ENCODE measurements around the gene TOP1. TPM values are rescaled to one million over a fixed set of nuclear protein-coding genes. Genes with fewer than 3 reads are reported as not detected.
A peak's percentile ranks its signal among the peaks of the same experiment; 100 is the strongest.
"Not testable (repeated sequence)": the region's sequence is repeated elsewhere in the genome, so short reads cannot be mapped to it uniquely, and the experiment has no call there.

The TOP1 gene
- total RNA-seq, 8 experiments from 2014 or later: 20.6 to 99.6 (median 34.0) TPM

- in situ Hi-C loops (cut with MboI; ENCODE audit: low pct_unique_long_range_greater_than_20kb in 2 of 9, low sequenced_read_pairs in 9 of 9, unreplicated experiment in 9 of 9): loop anchor here in 5 of 9 experiments (25.0 kb wide), 2 partner anchors 95 to 345 kb away; partner anchors contain the start of gene LPIN3 (in 4 of the 5)
- Histone ChIP-seq H3K27ac (no peak overlapping the region), H3K4me1 (replicated peaks in 1 of 2) (peaks cover 0 to 2% of the 10 kb centered on the region in 2 donors), H3K4me3 (no peak overlapping the region)
- ATAC-seq (replicated peaks in 6 of 8): no peak
- 73 to 100% (median 96%) methylated on average over 1 to 2 of the region's 2 CpGs; no CpG with 5 or more reads in 1 of the 10 experiments for WGBS, 10 experiments
These were observed 36.1 kb upstream of the TOP1 start for GRCh38 chr20:40992349-40993113.

DNA sequence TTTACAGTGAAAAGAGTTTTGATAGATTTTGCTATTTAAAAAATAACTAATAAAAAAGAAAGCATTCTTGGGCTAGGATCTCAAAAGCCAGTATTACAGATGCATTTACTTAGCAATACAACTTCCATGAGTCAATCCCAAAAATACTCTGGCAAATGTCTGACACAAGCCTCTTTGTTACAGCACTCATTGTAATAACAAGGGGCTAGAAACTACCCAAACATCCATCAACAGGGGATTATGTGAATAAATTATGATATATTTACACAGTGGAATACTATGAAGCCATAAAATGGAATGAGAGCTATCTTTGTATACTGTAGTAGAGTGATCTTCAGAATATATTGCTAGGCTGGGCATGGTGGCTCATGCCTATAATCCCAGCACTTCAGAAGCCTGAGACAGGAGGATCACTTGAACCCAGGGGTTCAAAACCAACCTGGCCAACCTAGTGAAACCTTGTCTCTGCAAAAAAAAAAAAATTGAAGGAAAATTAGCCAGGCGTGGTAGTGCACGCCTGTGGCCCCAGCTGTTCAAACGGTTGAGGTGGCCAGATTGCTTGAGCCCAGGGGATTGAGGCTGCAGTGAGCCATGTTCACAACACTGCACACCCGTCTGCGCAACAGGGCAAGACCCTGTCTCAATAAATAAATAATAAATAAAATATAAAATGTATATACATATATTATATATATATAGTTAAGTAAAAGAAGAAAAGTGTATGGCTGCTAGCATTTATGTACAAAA, 34.7 kb upstream of the TOP1 start:
- Histone ChIP-seq H3K27ac (no peak overlapping the region), H3K4me1 (replicated peaks in 1 of 2) (peaks cover 0 to 2% of the 10 kb centered on the region in 2 donors), H3K4me3 (no peak overlapping the region)
- 61 to 100% (median 92%) methylated on average over 1 to 4 of the region's 5 CpGs; no CpG with 5 or more reads in 3 of the 10 experiments for WGBS, 10 experiments
- no peak for ATAC-seq (replicated peaks in 6 of 8)
- in situ Hi-C loops (cut with MboI; ENCODE audit: low pct_unique_long_range_greater_than_20kb in 2 of 9, low sequenced_read_pairs in 9 of 9, unreplicated experiment in 9 of 9): loop anchor here in 5 of 9 experiments (25.0 kb wide), 2 partner anchors 93 to 343 kb away; partner anchors contain the start of gene LPIN3 (in 4 of the 5)

- H3K27ac ChIP-seq: no peak overlapping the region
- H3K4me3 ChIP-seq: no peak overlapping the region
- no peaks in the 10 kb centered on the region for H3K4me1 ChIP-seq (replicated peaks in 1 of 2)
- in situ Hi-C loops (cut with MboI; ENCODE audit: low pct_unique_long_range_greater_than_20kb in 2 of 9, low sequenced_read_pairs in 9 of 9, unreplicated experiment in 9 of 9): loop anchor here in 5 of 9 experiments (25.0 kb wide), 2 partner anchors 91 to 341 kb away; partner anchors contain the start of gene LPIN3 (in 4 of the 5)
- ATAC-seq (replicated peaks in 6 of 8): no peak
- 60 to 100% (median 84%) methylated on average over 1 of the region's 1 CpG; no CpG with 5 or more reads in 2 of the 10 experiments for WGBS, 10 experiments
These were observed 32.3 kb upstream of the TOP1 start for GRCh38 chr20:40996326-40996725.

DNA sequence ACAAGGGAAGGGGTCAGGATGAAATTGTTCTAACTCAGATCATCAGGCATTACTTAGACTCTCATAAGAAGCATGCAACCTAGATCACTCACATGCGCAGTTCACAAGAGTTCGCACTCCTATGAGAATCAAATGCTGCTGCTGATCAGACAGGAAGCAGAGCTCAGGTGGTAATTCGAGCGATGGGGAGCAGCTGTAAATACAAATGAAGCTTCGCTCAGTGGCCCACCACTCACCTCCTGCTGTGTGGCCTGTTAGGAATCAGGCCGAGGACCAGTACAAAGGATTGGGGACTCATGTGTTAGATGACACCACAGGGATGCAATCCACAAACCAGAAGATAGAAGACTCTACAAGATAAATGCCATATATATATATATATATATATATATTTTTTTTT, 31.5 kb upstream of the TOP1 start:
- Histone ChIP-seq H3K27ac (no peak overlapping the region), H3K4me1 (replicated peaks in 1 of 2) (no peaks in the 10 kb centered on the region), H3K4me3 (no peak overlapping the region)
- 47 to 90% (median 72%) methylated on average over 2 to 5 of the region's 6 CpGs; no CpG with 5 or more reads in 3 of the 10 experiments for WGBS, 10 experiments
- no peak for ATAC-seq (replicated peaks in 6 of 8)
- in situ Hi-C loops (cut with MboI; ENCODE audit: low pct_unique_long_range_greater_than_20kb in 2 of 9, low sequenced_read_pairs in 9 of 9, unreplicated experiment in 9 of 9): loop anchor here in 5 of 9 experiments (25.0 kb wide), 2 partner anchors 90 to 340 kb away; partner anchors contain the start of gene LPIN3 (in 4 of the 5)

DNA sequence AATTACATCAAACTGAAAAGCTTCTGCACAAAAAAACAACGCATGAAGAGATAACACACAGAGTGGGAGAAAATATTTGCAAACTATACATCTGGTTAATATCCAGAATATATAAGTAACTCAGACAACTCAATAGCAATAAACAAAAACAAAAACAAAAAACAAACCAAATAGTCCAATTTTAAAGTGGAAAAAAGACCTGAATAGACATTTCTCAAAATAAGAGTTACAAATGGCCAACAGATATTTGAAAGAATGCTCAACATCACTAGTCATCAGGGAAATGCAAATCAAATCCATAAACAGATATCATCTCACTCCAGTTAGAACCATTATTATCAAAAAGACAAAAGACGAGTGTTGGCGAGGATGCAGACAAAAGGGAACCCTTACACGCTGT, 28.8 kb upstream of the TOP1 start:
- 68 to 100% (median 90%) methylated on average over 1 to 4 of the region's 4 CpGs; no CpG with 5 or more reads in 1 of the 10 experiments for WGBS, 10 experiments
- ATAC-seq (replicated peaks in 6 of 8): no peak
- Histone ChIP-seq H3K4me1 (replicated peaks in 1 of 2) (peaks cover 0 to 2% of the 10 kb centered on the region in 2 donors), H3K27ac (no peak overlapping the region), H3K4me3 (no peak overlapping the region)
- in situ Hi-C loops (cut with MboI; ENCODE audit: low pct_unique_long_range_greater_than_20kb in 2 of 9, low sequenced_read_pairs in 9 of 9, unreplicated experiment in 9 of 9): loop anchor here in 5 of 9 experiments (25.0 kb wide), 2 partner anchors 87 to 337 kb away; partner anchors contain the start of gene LPIN3 (in 4 of the 5)

DNA sequence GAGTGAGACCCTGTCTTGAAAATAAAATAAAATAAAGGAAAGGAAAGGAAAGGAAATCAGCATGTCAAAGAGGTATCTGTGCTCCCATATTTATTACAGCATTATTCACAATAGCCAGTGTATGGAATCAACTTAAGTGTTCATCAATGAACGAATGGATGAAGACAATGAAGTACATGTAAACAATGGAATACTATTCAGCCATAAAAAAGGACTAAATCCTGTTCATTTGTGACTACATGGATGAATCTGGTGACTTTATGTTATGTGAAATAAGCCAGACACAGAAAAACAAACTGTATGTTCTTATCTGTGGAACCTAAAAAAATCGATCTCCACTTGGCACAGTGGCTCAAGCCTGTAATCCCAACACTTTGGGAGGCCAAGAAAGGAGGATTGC, 28.0 kb upstream of the TOP1 start:
- Histone ChIP-seq H3K4me1 (replicated peaks in 1 of 2) (peaks cover 0 to 2% of the 10 kb centered on the region in 2 donors), H3K4me3 (no peak overlapping the region), H3K27ac (no peak overlapping the region)
- in situ Hi-C loops (cut with MboI; ENCODE audit: low pct_unique_long_range_greater_than_20kb in 2 of 9, low sequenced_read_pairs in 9 of 9, unreplicated experiment in 9 of 9): no loop called here
- no peak for ATAC-seq (replicated peaks in 6 of 8)
- WGBS, 10 experiments: 44 to 100% (median 78%) methylated on average over 1 to 2 of the region's 2 CpGs; no CpG with 5 or more reads in 1 of the 10 experiments

DNA sequence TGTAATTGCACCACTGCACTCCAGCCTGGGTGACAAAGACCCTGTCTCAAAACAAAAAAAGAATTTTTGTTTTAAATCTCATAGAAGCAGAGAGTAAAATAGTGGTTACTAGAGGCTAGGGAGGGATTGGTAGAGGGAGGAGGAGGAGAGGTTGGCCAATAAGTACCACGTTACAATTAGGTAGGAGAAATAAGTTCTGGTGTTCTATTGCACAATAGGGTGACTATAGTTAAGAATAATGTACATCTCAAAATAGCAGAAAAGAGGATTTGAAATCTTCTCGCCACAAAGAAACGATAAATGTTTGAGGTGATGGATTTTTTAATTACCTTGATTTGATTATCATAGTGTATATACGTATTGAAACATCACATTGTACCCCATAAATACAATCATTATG, 27.1 kb upstream of the TOP1 start:
- ATAC-seq (replicated peaks in 6 of 8): no peak
- no peak overlapping the region for H3K4me3 ChIP-seq
- 91 to 100% (median 96%) methylated on average over 3 to 4 of the region's 4 CpGs; no CpG with 5 or more reads in 1 of the 10 experiments for WGBS, 10 experiments

GRCh38 chr20:41002842-41003142, 25.8 kb upstream of the TOP1 start:
- Histone ChIP-seq H3K4me1 (replicated peaks in 1 of 2) (peaks cover 0 to 2% of the 10 kb centered on the region in 2 donors), H3K27ac (no peak overlapping the region), H3K4me3 (no peak overlapping the region)
- no peak for ATAC-seq (replicated peaks in 6 of 8)
- in situ Hi-C loops (cut with MboI; ENCODE audit: low pct_unique_long_range_greater_than_20kb in 2 of 9, low sequenced_read_pairs in 9 of 9, unreplicated experiment in 9 of 9): no loop called here
- WGBS, 10 experiments: 73 to 100% (median 100%) methylated on average over 1 of the region's 1 CpG; no CpG with 5 or more reads in 3 of the 10 experiments

More for the DNA sequence above, 27.1 kb upstream of the TOP1 start:
- in situ Hi-C loops (cut with MboI; ENCODE audit: low pct_unique_long_range_greater_than_20kb in 2 of 9, low sequenced_read_pairs in 9 of 9, unreplicated experiment in 9 of 9): no loop called here
- H3K4me1 ChIP-seq (replicated peaks in 1 of 2): peaks cover 0 to 2% of the 10 kb centered on the region in 2 donors
- no peak overlapping the region for H3K27ac ChIP-seq

DNA sequence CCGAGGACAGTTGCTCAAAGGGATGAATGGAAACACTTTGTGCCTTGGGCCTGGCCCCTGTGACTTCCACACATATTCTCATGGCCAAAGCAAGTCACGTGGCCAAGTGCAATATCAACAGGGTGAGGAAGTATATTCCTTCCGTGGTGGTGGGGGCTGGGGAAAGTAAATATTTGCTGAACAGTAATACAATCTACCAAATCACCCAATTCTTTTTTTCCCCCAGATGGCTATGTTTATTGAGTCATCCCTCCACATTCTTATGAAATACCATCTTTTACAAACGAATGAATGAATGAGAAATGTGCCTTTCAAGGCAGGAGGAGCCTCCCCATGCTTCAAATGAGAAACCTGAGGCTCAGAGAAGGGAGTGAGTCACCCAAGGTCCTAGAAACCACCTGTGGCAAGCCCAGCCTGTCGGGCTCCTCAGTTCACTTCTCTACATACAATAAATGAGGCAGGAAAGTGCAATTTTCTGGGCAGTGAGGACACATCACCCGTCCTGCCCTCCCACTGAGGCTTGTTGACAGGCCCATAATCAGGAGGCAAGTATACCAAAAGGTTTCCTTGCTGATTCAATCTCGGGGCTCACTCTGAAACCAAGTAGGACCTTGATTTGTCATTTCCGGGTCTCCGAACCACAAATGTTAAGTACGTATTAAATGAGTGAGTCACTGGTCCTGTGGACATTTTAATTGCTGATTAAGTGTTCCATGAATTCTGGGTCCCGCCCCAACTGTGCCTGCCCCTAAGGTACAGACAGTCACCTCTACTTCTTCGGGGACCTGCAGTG, 25.3 kb upstream of the TOP1 start:
- ATAC-seq (replicated peaks in 6 of 8): peak; percentile 79 to 91 (median 88)
- Histone ChIP-seq H3K4me1 (replicated peaks in 1 of 2) (peaks cover 0 to 2% of the 10 kb centered on the region in 2 donors), H3K27ac (no peak overlapping the region), H3K4me3 (no peak overlapping the region)
- 0 to 71% (median 45%) methylated on average over 1 to 11 of the region's 12 CpGs; no CpG with 5 or more reads in 2 of the 10 experiments for WGBS, 10 experiments
- in situ Hi-C loops (cut with MboI; ENCODE audit: low pct_unique_long_range_greater_than_20kb in 2 of 9, low sequenced_read_pairs in 9 of 9, unreplicated experiment in 9 of 9): no loop called here

- ATAC-seq (replicated peaks in 6 of 8); in situ Hi-C loops (cut with MboI; ENCODE audit: low pct_unique_long_range_greater_than_20kb in 2 of 9, low sequenced_read_pairs in 9 of 9, unreplicated experiment in 9 of 9); H3K4me1 ChIP-seq (replicated peaks in 1 of 2); H3K27ac ChIP-seq; H3K4me3 ChIP-seq: not testable (repeated sequence)
- WGBS, 10 experiments: 6 to 100% (median 79%) methylated on average over 1 to 5 of the region's 6 CpGs; no CpG with 5 or more reads in 4 of the 10 experiments
These were observed 24.7 kb upstream of the TOP1 start for GRCh38 chr20:41003936-41004294.

GRCh38 chr20:41004531-41005360, 23.9 kb upstream of the TOP1 start:
- Histone ChIP-seq H3K4me1 (replicated peaks in 1 of 2) (peaks cover 0 to 2% of the 10 kb centered on the region in 2 donors), H3K27ac (no peak overlapping the region), H3K4me3 (no peak overlapping the region)
- ATAC-seq (replicated peaks in 6 of 8): no peak
- 33 to 100% (median 60%) methylated on average over 1 to 4 of the region's 8 CpGs; no CpG with 5 or more reads in 1 of the 10 experiments for WGBS, 10 experiments
- in situ Hi-C loops (cut with MboI; ENCODE audit: low pct_unique_long_range_greater_than_20kb in 2 of 9, low sequenced_read_pairs in 9 of 9, unreplicated experiment in 9 of 9): no loop called here

DNA sequence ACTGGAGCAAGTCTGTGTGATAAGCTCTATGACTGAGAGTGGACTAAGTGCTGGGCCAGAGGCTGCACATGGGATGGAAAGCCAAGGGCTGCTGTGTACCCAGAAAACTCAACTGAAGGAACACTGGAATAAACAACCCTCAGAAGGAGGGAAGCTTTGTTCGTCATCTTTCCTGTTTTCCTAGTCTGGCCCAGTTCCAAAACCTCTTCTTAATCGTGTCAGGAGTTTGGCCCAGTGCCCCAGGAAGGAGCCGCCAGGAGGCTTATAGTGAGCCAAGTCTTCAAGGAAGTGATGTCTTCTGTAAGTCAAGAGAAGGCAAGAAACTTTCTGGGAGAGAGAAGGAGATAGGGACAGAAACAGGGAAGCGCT, 23.3 kb upstream of the TOP1 start:
- ATAC-seq (replicated peaks in 6 of 8): no peak
- 10 to 76% (median 59%) methylated on average over 1 to 3 of the region's 4 CpGs; no CpG with 5 or more reads in 3 of the 10 experiments for WGBS, 10 experiments
- in situ Hi-C loops (cut with MboI; ENCODE audit: low pct_unique_long_range_greater_than_20kb in 2 of 9, low sequenced_read_pairs in 9 of 9, unreplicated experiment in 9 of 9): no loop called here
- H3K4me3 ChIP-seq: no peak overlapping the region
- H3K27ac ChIP-seq: no peak overlapping the region
- peaks cover 0 to 2% of the 10 kb centered on the region in 2 donors for H3K4me1 ChIP-seq (replicated peaks in 1 of 2)
